GF-D8 (cell line): ENCODE data around the gene C4orf51.
"Not testable (repeated sequence)": the region's sequence is repeated elsewhere in the genome, so short reads cannot be mapped to it uniquely, and the experiment has no call there.

Experiments used
- DNase-seq: peaks from one replicate; lab custom pipeline; 2025; lab: John Stamatoyannopoulos, UW

C4orf51 gene

GRCh38 chr4:145679991-145680455 is at the start of gene C4orf51:
TSS of gene C4orf51 (plus strand) at chr4:145680146. CDS start at chr4:145680204, 58 bp downstream.
- no peak for DNase-seq

- no peak for DNase-seq
Observed at GRCh38 chr4:145635117-145635516, 44.8 kb upstream of the C4orf51 start.

GRCh38 chr4:145635630-145636029 is 44.3 kb upstream of the C4orf51 start:
- DNase-seq = no peak

DNA sequence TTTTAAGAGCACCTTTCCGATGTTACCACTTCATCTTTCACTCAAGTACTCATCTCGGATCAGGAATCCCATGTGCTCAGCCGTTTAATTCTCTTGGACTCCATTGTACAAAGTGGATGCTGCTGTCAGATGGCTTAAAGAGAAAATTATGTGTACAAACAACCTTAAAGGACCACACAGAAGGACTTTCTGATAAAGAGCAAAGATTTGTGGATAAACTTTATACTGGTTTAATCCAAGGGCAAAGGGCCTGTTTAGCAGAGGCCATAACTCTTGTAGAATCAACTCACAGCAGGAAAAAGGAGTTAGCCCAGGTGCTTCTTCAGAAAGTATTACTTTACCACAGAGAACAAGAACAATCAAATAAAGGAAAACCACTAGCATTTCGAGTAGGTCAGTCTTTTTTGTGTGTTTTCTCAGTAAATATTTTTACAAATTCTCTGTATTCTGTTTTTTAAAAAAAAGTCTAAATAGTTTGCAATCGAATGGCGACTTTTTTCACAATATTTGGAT is 40.7 kb upstream of the C4orf51 start:
- no peak for DNase-seq

DNA sequence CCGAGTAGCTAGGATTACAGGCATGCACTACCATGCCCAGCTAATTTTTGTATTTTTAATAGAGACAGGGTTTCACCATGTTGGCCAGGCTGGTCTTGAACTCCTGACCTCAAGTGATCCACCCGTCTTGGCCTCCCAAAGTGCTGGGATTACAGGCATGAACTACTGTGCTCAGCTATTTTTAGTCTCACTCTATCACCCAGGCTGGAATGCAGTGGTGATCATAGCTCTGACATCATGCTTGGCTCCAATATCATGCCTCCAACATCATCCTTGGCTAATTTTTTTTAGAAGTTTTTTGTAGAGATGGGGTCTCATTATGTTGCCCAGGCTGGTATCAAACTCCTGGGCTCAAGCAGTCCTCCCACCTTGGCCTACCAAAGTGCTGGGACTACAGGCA is 39.7 kb upstream of the C4orf51 start:
- not testable (repeated sequence) for DNase-seq

DNA sequence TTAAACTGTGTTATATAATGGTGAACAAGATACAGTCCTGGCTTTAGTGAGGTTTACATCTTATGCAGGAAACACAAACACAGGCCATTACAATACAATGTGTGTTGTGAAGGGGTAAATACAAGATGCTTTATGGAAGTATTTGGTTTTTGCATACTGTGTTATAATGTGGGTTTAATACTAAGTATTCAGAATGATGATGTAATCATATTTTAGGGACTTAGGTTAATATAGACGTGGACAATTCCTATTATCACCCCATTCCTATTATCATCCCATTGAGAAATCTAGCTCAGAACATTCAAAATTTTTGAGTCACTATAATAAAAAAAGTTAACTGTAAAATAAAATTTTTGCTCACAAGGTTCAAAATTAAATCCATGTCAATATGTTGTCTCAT is 36.7 kb upstream of the C4orf51 start:
- no peak for DNase-seq

DNA sequence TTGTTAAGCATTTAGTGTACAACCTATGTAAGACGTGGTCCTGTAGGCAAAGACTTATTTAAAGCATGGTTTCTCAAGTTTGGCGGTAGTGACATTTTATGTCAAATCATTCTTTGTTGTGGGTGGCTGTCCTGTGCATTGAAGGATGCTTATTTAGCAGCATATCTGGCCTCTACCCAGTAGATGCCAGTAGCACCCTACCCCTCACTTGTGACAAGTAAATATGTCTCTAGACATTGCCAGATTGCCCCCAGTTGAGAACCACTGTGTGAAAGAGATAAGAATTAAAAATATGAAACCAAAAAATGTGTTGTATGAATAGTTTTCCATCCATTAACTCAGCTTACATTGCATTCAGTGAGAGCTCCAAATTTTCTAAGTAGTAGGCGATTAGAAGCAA is 35.2 kb upstream of the C4orf51 start:
- no peak for DNase-seq

- no peak for DNase-seq
Observed at GRCh38 chr4:145656156-145656555, 23.8 kb upstream of the C4orf51 start.

DNA sequence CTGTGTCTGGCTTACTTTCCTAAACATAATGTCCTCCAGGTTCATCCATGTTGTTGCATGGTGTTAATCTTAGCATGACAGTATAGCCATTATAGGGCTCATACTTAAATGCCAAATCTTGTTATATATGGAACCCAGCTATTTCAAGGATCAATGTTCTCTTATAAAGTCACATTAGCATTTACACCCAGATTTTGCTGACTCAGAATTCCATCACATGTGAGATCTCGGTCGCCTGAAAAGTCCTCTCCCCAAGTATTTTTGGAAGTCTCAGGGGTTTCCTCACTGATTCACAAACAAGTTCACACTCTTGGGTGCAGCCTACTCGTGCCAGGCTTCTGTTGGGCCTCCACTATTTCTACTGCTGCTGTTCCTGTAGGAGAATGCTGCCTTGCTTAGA is 19.9 kb upstream of the C4orf51 start:
- no peak for DNase-seq

- no peak for DNase-seq
Observed at GRCh38 chr4:145663194-145663593, 16.8 kb upstream of the C4orf51 start.

GRCh38 chr4:145665773-145666172 is 14.2 kb upstream of the C4orf51 start:
- DNase-seq = no peak

GRCh38 chr4:145670422-145670821 is 9.5 kb upstream of the C4orf51 start:
- DNase-seq = no peak

GRCh38 chr4:145679520-145679919 is 426 bp upstream of the C4orf51 start:
- DNase-seq = no peak

DNA sequence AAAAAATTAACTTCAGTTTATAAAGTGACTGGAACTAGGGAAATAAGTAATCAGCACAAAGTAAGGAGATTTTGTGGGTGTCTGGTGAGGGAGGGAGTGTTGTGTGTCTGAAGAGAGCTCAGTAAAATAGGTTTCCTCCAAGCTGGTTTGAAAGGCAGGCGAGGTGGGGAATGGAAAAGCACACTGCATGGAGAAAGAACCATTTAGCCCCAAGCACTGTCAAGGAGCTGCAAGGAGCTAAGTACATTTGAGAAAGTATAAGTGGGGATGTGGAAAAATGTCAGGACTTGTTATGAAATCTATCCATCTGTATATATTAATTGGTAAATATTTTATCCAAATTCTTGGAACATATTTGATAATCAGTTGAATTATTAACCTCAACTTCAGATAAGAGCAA is 956 bp downstream of the C4orf51 start:
- DNase-seq = no peak

DNA sequence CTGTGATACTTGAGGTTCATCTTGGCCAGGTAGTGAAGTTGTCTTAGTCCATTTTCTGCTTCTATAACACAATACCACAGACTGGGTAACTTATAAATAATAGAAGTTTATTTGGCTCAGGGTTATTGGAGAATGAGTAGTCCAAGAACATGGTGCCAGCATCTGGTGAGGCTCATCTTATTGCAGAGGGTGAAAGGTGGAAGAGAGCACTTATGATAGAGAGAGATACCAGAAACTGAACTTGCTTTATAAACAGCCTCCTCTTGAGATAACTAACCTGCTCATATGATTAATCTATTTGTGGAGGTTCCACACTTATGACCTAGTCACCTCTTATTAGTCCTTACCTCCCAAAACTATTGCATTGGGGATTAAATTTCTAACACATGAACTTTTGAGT is 1.6 kb downstream of the C4orf51 start:
- DNase-seq = no peak

- DNase-seq = no peak
Observed at GRCh38 chr4:145681956-145682355, 2.0 kb downstream of the C4orf51 start.

DNA sequence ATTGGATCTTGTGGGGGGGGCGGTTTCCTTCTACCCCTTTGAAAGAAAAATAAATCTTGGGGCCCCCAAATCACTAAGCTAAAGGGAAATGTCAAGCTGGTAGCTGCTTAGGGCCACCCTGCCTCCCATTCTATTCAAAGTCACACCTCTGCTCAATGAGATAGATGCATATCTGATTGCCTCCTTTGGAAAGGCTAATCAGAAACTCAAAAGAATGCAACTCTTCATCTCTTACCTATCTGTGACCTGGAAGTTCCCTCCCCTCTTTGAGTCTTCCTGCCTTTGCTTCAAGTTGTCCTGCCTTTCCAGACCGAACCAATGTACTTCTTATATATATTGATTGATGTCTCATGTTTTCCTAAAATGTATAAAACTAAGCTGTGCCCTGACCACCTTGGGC is 7.0 kb downstream of the C4orf51 start:
- DNase-seq = no peak

DNA sequence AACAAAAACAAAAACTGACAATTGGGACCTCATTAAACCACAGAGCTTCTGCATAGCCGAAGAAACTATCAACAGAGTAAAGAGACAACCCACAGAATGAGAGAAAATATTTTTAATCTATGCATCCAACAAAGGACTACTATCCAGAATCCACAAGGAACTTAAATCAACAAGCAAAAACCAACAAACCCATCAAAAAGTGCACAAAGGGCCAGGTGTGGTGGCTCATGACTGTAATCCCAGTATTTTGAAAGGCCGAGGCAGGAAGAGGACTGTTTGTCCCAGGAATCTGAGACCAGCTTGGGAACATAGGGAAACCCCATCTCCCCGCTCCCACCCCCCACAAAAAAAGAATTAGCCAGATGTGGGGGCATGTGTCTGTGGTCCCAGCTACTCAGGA is 10.7 kb downstream of the C4orf51 start:
- DNase-seq = no peak

- not testable (repeated sequence) for DNase-seq
Observed at GRCh38 chr4:145691416-145691815, 11.5 kb downstream of the C4orf51 start.

DNA sequence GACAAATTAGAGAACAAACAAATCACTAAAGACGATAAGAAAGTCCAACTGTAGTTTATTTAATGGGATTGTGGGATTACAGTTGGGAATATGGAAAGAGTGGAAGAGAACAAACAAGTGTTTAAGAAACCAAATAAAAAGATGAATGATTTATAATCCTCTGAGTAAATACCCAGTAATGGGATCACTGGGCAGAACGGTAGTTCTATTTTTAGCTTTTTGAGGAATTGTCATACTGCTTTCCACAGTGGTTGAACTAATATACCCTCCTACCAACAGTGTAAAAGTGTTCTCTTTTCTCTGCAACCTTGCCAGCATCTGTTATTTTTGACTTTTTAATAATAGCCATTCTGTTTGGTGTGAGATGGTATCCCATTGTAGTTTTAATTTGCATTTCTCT is 15.0 kb downstream of the C4orf51 start:
- no peak for DNase-seq

GRCh38 chr4:145697332-145697731 is 17.4 kb downstream of the C4orf51 start:
- DNase-seq = no peak

DNA sequence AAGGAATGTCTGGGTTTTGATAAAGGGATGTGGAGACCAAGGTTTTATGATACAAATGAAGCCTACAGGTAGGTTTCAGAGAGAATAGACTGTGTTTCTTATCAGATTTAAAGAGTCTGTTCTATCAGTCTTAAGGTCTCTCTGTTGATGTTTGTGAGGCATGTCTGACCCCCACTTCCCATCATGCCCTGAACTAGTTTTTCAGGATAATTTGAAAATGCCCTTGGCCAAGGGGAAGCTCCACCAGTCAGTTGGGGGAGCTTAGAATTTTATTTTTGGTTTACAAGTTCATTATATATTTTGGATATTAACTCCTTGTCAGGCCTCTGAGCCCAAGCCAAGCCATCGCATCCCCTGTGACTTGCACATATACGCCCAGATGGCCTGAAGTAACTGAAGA is 18.6 kb downstream of the C4orf51 start:
- no peak for DNase-seq

DNA sequence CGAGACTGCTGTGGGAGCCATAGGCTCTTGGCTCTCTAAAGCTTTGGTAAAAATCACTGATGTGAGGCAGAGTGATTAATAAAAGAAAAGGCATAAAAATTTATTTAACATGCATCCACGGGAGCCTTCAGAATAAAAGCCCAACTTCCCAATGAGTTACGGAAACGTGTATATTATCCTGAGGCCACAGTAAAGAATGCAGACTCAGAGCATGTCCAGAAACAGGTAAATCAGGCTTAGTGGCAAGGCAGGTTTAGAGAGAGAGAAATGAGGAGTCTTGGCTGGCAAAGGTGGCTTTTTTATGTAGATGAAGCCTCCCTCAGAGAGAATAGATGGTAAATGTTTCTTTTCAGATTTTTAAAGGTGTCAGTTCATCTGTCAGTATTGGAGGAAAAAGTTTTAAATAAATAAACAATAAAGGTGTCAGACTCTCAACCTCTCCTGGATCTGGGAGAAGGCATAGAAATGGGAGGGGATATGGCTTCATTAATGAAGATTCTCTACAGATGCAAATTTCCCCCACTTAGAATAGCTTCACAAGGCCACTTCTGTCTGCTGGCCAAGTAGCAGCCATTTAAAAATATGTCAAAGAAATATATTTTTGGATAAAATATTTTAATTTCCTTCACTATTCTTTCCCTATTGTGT is 24.0 kb downstream of the C4orf51 start:
- no peak for DNase-seq

- DNase-seq = no peak
Observed at GRCh38 chr4:145709336-145709735, 29.4 kb downstream of the C4orf51 start.
